H1 (cell line): ENCODE results near the gene COL4A1. TPM values are rescaled to one million over a fixed set of nuclear protein-coding genes. Genes with fewer than 3 reads are reported as not detected.

Source experiments
- CTCF ChIA-PET: fragments of 300-600 bp; sonication (Branson Sonifier 250); formaldehyde crosslinking; loops from one replicate; lab custom pipeline; 2021; ENCODE audit not compliant: partially characterized antibody; lab: Charles Lee
- POLR2A ChIA-PET: fragments of 300-600 bp; sonication (Branson Sonifier 250); formaldehyde crosslinking; loops from one replicate; lab custom pipeline; 2021; ENCODE audit warnings: inconsistent platforms; ENCODE audit not compliant: partially characterized antibody; lab: Charles Lee
- DNase-seq, 2 experiments: peaks; one replicate each; pipeline versions ENCODE4 v3.0.0 to v3.0.0-alpha.2; 2010 to 2022; ENCODE audit warnings: low spot score in 2 of 2, low read depth in 1 of 2, mixed read lengths in 1 of 2
- FAIRE-seq: peaks from 2 replicates; lab custom pipeline; 2011; peaks lifted over from hg19 to GRCh38; lab: Jason Lieb, UNC
- H2AFZ ChIP-seq: 2 replicates; pipeline ENCODE4 v1.8.1; 2012; ENCODE audit warnings: low read length, inconsistent platforms
- H2AK5ac ChIP-seq: 2 replicates; pipeline ENCODE4 v1.6.1; 2013; ENCODE audit warnings: low read depth, low read length
- H2BK120ac ChIP-seq: replicated peaks from 2 replicates; pipeline ENCODE3; 2013; ENCODE audit warnings: low read depth, low read length, inconsistent platforms
- H2BK12ac ChIP-seq: 2 replicates; pipeline ENCODE4 v1.6.1; 2013; ENCODE audit warnings: low read depth, low read length
- H2BK15ac ChIP-seq: 2 replicates; pipeline ENCODE4 v1.6.1; 2013; ENCODE audit warnings: low read length
- H2BK20ac ChIP-seq: 2 replicates; pipeline ENCODE4 v1.6.1; 2013; ENCODE audit warnings: low read length
- H2BK5ac ChIP-seq: 2 replicates; pipeline ENCODE4 v1.6.1; 2013; ENCODE audit warnings: low read depth, low read length
- H3K14ac ChIP-seq: 2 replicates; pipeline ENCODE4 v1.6.1; 2013; ENCODE audit warnings: inconsistent platforms; ENCODE audit not compliant: insufficient read length
- H3K18ac ChIP-seq: 2 replicates; pipeline ENCODE4 v1.6.1; 2013; ENCODE audit warnings: low read length; ENCODE audit errors: extremely low read depth
- H3K23ac ChIP-seq: 2 replicates; pipeline ENCODE4 v1.6.1; 2013; ENCODE audit warnings: inconsistent platforms; ENCODE audit not compliant: insufficient read length
- H3K23me2 ChIP-seq: 2 replicates; pipeline ENCODE4 v1.6.1; 2013; ENCODE audit warnings: low read depth, low read length
- H3K27ac ChIP-seq: 2 replicates; pipeline ENCODE4 v1.6.1; 2011; ENCODE audit warnings: low read depth, low read length, inconsistent platforms
- H3K27me3 ChIP-seq, 4 experiments: replicated peaks in 1 of 4; 1 replicate in 1 of 4; 2 replicates in 3 of 4; pipeline versions ENCODE4 v1.6.1 to v1.8.1; 2011 to 2013; ENCODE audit warnings: low read length in 3 of 4, mild to moderate bottlenecking in 3 of 4, inconsistent platforms in 2 of 4, mixed read lengths in 2 of 4, moderate library complexity in 1 of 4; ENCODE audit not compliant: control insufficient read depth in 3 of 4, insufficient read depth in 3 of 4; ENCODE audit errors: extremely low read depth in 1 of 4
- H3K36me3 ChIP-seq, 4 experiments: 2 replicates each; pipeline versions ENCODE4 v1.6.1 to v1.8.1; 2011 to 2013; ENCODE audit warnings: mild to moderate bottlenecking in 4 of 4, low read length in 3 of 4, moderate library complexity in 2 of 4, control low read depth in 1 of 4, inconsistent platforms in 1 of 4; ENCODE audit not compliant: insufficient read depth in 4 of 4, control insufficient read depth in 2 of 4
- H3K4ac ChIP-seq: replicated peaks from 2 replicates; pipeline ENCODE3; 2013; ENCODE audit warnings: low read length, low read depth, mixed read lengths, inconsistent platforms; ENCODE audit not compliant: insufficient read length
- H3K4me1 ChIP-seq, 4 experiments: replicated peaks in 1 of 4; 1 replicate in 1 of 4; 2 replicates in 3 of 4; pipeline versions ENCODE4 v1.6.1 to v1.8.1; 2011 to 2013; ENCODE audit warnings: low read length in 3 of 4, inconsistent platforms in 2 of 4, mixed read lengths in 1 of 4; ENCODE audit not compliant: insufficient read depth in 4 of 4, control insufficient read depth in 3 of 4
- H3K4me2 ChIP-seq, 2 experiments: 2 replicates each; pipeline versions ENCODE4 v1.6.1 to v1.8.1; 2011 to 2013; ENCODE audit warnings: low read depth in 2 of 2, low read length in 2 of 2, control low read depth in 1 of 2, inconsistent platforms in 1 of 2, mild to moderate bottlenecking in 1 of 2; ENCODE audit not compliant: insufficient read depth in 1 of 2
- H3K4me3 ChIP-seq, 4 experiments: fragments of 200-600, 300-600 bp in 1 of 4; sonication (generic), shearing (Covaris generic), sonication (Bioruptor Twin) in 1 of 4; 2 replicates each; pipeline versions ENCODE4 v1.5.1 to v1.8.1; 2011 to 2016; ENCODE audit warnings: low read length in 4 of 4, low read depth in 3 of 4, control low read depth in 2 of 4, inconsistent platforms in 2 of 4, mild to moderate bottlenecking in 2 of 4, mixed read lengths in 1 of 4, moderate library complexity in 1 of 4; ENCODE audit not compliant: insufficient read depth in 2 of 4; ENCODE audit errors: extremely low read depth in 1 of 4
- H3K56ac ChIP-seq: replicated peaks from 2 replicates; pipeline ENCODE3; 2013; ENCODE audit warnings: low read depth, mild to moderate bottlenecking, mixed read lengths, low read length, inconsistent platforms; ENCODE audit not compliant: insufficient read length
- H3K79me1 ChIP-seq: 2 replicates; pipeline ENCODE4 v1.6.1; 2013; ENCODE audit warnings: low read depth, low read length, control low read depth
- H3K79me2 ChIP-seq, 2 experiments: 2 replicates each; pipeline versions ENCODE4 v1.6.1 to v1.8.1; 2012 to 2013; ENCODE audit warnings: low read length in 2 of 2, mild to moderate bottlenecking in 2 of 2, inconsistent platforms in 1 of 2; ENCODE audit not compliant: insufficient read depth in 2 of 2, control insufficient read depth in 1 of 2
- H3K9ac ChIP-seq, 4 experiments: replicated peaks in 1 of 4; 1 replicate in 1 of 4; 2 replicates in 3 of 4; pipeline versions ENCODE4 v1.6.1 to v1.8.1; 2011 to 2013; ENCODE audit warnings: low read depth in 3 of 4, low read length in 3 of 4, control low read depth in 2 of 4, mild to moderate bottlenecking in 2 of 4, moderate library complexity in 2 of 4, inconsistent platforms in 1 of 4; ENCODE audit errors: extremely low read depth in 1 of 4
- H3K9me3 ChIP-seq, 2 experiments: 2 replicates each; pipeline versions ENCODE4 v1.6.1 to v1.8.1; 2012 to 2013; ENCODE audit warnings: mild to moderate bottlenecking in 2 of 2, moderate library complexity in 2 of 2, control low read depth in 1 of 2, inconsistent platforms in 1 of 2, low read depth in 1 of 2, low read length in 1 of 2, mixed read lengths in 1 of 2; ENCODE audit not compliant: insufficient read depth in 2 of 2
- H4K20me1 ChIP-seq, 2 experiments: replicated peaks in 1 of 2; 2 replicates each; pipeline versions ENCODE3 to v1.8.1; 2011 to 2013; ENCODE audit warnings: inconsistent platforms in 2 of 2, low read length in 2 of 2, mild to moderate bottlenecking in 1 of 2; ENCODE audit not compliant: insufficient read depth in 2 of 2, control insufficient read depth in 1 of 2
- H4K5ac ChIP-seq: 2 replicates; pipeline ENCODE4 v1.6.1; 2013; ENCODE audit warnings: low read length, low read depth, mixed read lengths, inconsistent platforms; ENCODE audit not compliant: insufficient read length
- H4K8ac ChIP-seq: 2 replicates; pipeline ENCODE4 v1.8.0; 2013; ENCODE audit warnings: mild to moderate bottlenecking, moderate library complexity, low read length, inconsistent platforms; ENCODE audit not compliant: insufficient read depth; ENCODE audit errors: extremely low read depth
- H4K91ac ChIP-seq: replicated peaks from 2 replicates; pipeline ENCODE3; 2013; ENCODE audit warnings: low read length, mixed read lengths, inconsistent platforms; ENCODE audit not compliant: insufficient read length
- BCL11A ChIP-seq, 2 experiments: IDR thresholded peaks; one replicate each; pipeline ENCODE4 v1.6.1; 2011; ENCODE audit warnings: low read depth in 2 of 2, low read length in 2 of 2, mild to moderate bottlenecking in 2 of 2
- CBX8 ChIP-seq: fragments of 300-800, 300-1000 bp; sonication (generic); IDR thresholded peaks from 2 replicates; pipeline ENCODE4 v1.7.1; 2016; ENCODE audit warnings: low read depth, low read length, borderline replicate concordance
- CEBPB ChIP-seq: IDR thresholded peaks from 2 replicates; pipeline ENCODE4 v1.6.1; 2012; ENCODE audit warnings: low read depth, low read length
- CTCF ChIP-seq, 3 experiments: IDR thresholded peaks; 1 replicate in 2 of 3; 2 replicates in 1 of 3; pipeline versions ENCODE4 v1.5.1 to v1.6.1; 2011; ENCODE audit warnings: low read length in 3 of 3, mild to moderate bottlenecking in 3 of 3, inconsistent platforms in 2 of 3, low read depth in 1 of 3, moderate library complexity in 1 of 3; ENCODE audit not compliant: insufficient read depth in 1 of 3; ENCODE audit errors: control extremely low read depth in 1 of 3
- GABPA ChIP-seq: IDR thresholded peaks from 2 replicates; pipeline ENCODE4 v1.6.1; 2011; ENCODE audit warnings: mild to moderate bottlenecking, low read length, moderate library complexity, borderline replicate concordance; ENCODE audit not compliant: insufficient read depth
- NRF1 ChIP-seq: IDR thresholded peaks from 2 replicates; pipeline ENCODE4 v1.6.1; 2011; ENCODE audit warnings: mild to moderate bottlenecking, low read depth, low read length, improper control_type of control experiment
- RAD21 ChIP-seq, 2 experiments: IDR thresholded peaks in 1 of 2; conservative IDR thresholded peaks in 1 of 2; 2 replicates each; pipeline ENCODE4 v1.6.1; 2011; ENCODE audit warnings: low read depth in 2 of 2, low read length in 2 of 2, improper control_type of control experiment in 1 of 2, inconsistent platforms in 1 of 2, mild to moderate bottlenecking in 1 of 2, moderate library complexity in 1 of 2
- SP2 ChIP-seq: IDR thresholded peaks from 2 replicates; pipeline ENCODE4 v1.6.1; 2012; ENCODE audit warnings: mild to moderate bottlenecking, low read length, inconsistent platforms
- YY1 ChIP-seq: IDR thresholded peaks from 2 replicates; pipeline ENCODE4 v1.6.1; 2011; ENCODE audit warnings: low read depth, mild to moderate bottlenecking, low read length
- WGBS, 2 experiments: shearing (Covaris generic) in 1 of 2; methylation state at CpG; one replicate each; pipeline versions ENCODE4 v1.1.6 to v1.1.7; 2013 to 2015; ENCODE audit warnings: low lambda C conversion rate in 2 of 2, mixed read lengths in 2 of 2, inconsistent platforms in 1 of 2, low coverage in 1 of 2, missing lambda C conversion rate in 1 of 2; ENCODE audit not compliant: insufficient replicate concordance in 2 of 2, insufficient coverage in 1 of 2, insufficient read length in 1 of 2; ENCODE audit errors: extremely low coverage in 1 of 2, missing lambda C conversion rate in 1 of 2; 5-methylcytosine and 5-hydroxymethylcytosine counted together
- polyA plus RNA-seq, 7 experiments: library from polyadenylated mRNA; depleted of rRNA in 3 of 7; stranded (reverse) in 5 of 7; unstranded in 2 of 7; fragments of >200 nt in 5 of 7; fragments of 200-250 nt in 2 of 7; gene quantifications; 1 replicate in 5 of 7; 2 replicates in 1 of 7; 4 replicates in 1 of 7; pipeline versions ENCODE4 v1.2.1 to v1.2.3, GENCODE V29; 2011 to 2013; ENCODE audit warnings: missing spikeins in 2 of 7, mixed read lengths in 2 of 7
- total RNA-seq: library from RNA; stranded (reverse); fragmentation: NEBNext Ultra II Directional; extraction: Animal tissue kit (Norgen Biotek cat#: 25700); gene quantifications from 2 replicates; pipeline ENCODE4 v1.2.1, GENCODE V29; 2021

The COL4A1 gene
- total and polyA plus RNA-seq, 2 of the 8 experiments (the other 6 are each of a cell fraction or from before 2014, with no cell fraction given), result 30.7 to 82.0 TPM

- Histone ChIP-seq H4K5ac (no peak overlapping the region), H2BK20ac (no peak overlapping the region), H3K9ac (no peak overlapping the region), H3K79me2 (no peaks in the 10 kb centered on the region), H3K23ac (no peak overlapping the region), H3K36me3 (peaks cover 0 to 11% (median 0%) of the 10 kb centered on the region in 4 experiments; a peak in 3 of 8 replicates), H3K56ac (no peak overlapping the region), H3K79me1 (no peaks in the 10 kb centered on the region), H4K8ac (0 out of 2 replicates have a peak overlapping the region, but pooled peaks have one; percentile 53), H3K9me3 (no peaks in the 10 kb centered on the region), H4K20me1 (no peaks in the 10 kb centered on the region), H3K27ac (no peak overlapping the region), H2BK12ac (no peak overlapping the region), H3K4ac (no peak overlapping the region), H3K27me3 (no peaks in the 10 kb centered on the region), H2AK5ac (no peak overlapping the region), H2BK120ac (no peak overlapping the region), H3K4me3 (no peak overlapping the region), H2BK15ac (no peak overlapping the region), H3K18ac (no peak overlapping the region), H3K4me1 (no peaks in the 10 kb centered on the region), H2AFZ (no peak overlapping the region), H4K91ac (no peak overlapping the region), H3K4me2 (no peak overlapping the region), H3K23me2 (no peaks in the 10 kb centered on the region), H2BK5ac (no peak overlapping the region), H3K14ac (no peak overlapping the region)
- FAIRE-seq (no peak), DNase-seq (no peak)
- POLR2A ChIA-PET, result no interaction called here
- TF ChIP-seq SP2 (no peak), NRF1 (no peak), CEBPB (no peak), BCL11A (IDR thresholded peaks at IDR 0.05; ENCODE audit: low read depth in 2 of 2, low read length in 2 of 2) (no peak), GABPA (no peak), CBX8 (no peak), YY1 (no peak), RAD21 (IDR thresholded peaks at IDR 0.05 in 1 of 2, conservative IDR thresholded peaks at IDR 0.05 in 1 of 2; ENCODE audit: low read depth in 2 of 2, low read length in 2 of 2) (no peak), CTCF (IDR thresholded peaks at IDR 0.05; ENCODE audit: control extremely low read depth in 1 of 3, insufficient read depth in 1 of 3, low read depth in 1 of 3, low read length in 3 of 3) (no peak)
- CTCF ChIA-PET, result no interaction called here
- WGBS, 2 experiments, result 89% methylated on average over 10 of the region's 10 CpGs; no CpG with 5 or more reads in 1 of the 2 experiments
These were observed 113.5 kb downstream of the COL4A1 start for GRCh38 chr13:110193491-110193890.
